ENCODE results near the gene TTC14. TPM values are rescaled to one million over a fixed set of nuclear protein-coding genes. Genes with fewer than 3 reads are reported as not detected.

The TTC14 gene
- total and polyA plus RNA-seq, 2 donors from 2014 or later, result 28.5 to 52.8 TPM

- Histone ChIP-seq H3K27me3 (ENCODE audit: control insufficient read depth, insufficient read depth, low read length) (no peaks in the 10 kb centered on the region), H3K9me3 (ENCODE audit: control insufficient read depth in 2 of 3, insufficient read depth in 1 of 3, low read length in 3 of 3) (no peaks in the 10 kb centered on the region), H3K4me3 (ENCODE audit: low read length in 3 of 3) (no peak overlapping the region), H3K27ac (ENCODE audit: low read depth in 2 of 2, low read length in 2 of 2) (no peak overlapping the region), H3K9ac (ENCODE audit: low read length in 3 of 3) (no peak overlapping the region), H3K36me3 (ENCODE audit: control insufficient read depth in 2 of 3, insufficient read depth in 3 of 3, low read length in 3 of 3) (no peaks in the 10 kb centered on the region), H3K4me1 (ENCODE audit: control insufficient read depth in 2 of 3, insufficient read depth in 2 of 3, low read depth in 1 of 3, low read length in 3 of 3) (no peaks in the 10 kb centered on the region)
- TF ChIP-seq CTCF (IDR thresholded peaks at IDR 0.05; ENCODE audit: borderline replicate concordance, extremely low read depth, insufficient read depth), result no peak
- no peak for DNase-seq
- no peak for FAIRE-seq
- intact Hi-C loops (cut with DNase I), result no loop called here
Measured at GRCh38 chr3:180631317-180631716, 29.4 kb downstream of the TTC14 start.

DNA sequence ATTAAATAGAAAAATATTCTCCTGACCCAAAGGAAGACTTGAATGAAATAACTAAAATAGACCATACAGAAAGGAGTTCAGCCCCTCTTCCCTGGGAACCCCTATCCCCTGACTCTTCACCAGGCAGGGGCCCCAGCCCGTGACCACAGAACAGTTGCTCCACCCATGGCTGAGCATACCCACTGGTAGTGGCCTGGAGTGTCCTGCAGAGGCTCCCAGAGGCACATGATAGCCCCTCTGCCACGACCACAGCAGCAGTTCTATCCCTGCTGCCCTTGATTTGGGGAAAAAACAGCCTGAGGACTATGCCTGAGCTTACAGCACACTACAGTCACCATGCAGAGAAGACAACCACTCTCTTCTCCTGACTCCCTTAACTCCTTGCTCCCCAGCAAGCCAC lies 31.8 kb downstream of the TTC14 start:
- no peak for TF ChIP-seq CTCF (IDR thresholded peaks at IDR 0.05; ENCODE audit: borderline replicate concordance, extremely low read depth, insufficient read depth)
- intact Hi-C loops (cut with DNase I), result no loop called here
- Histone ChIP-seq H3K27me3 (ENCODE audit: control insufficient read depth, insufficient read depth, low read length) (no peaks in the 10 kb centered on the region), H3K4me1 (ENCODE audit: control insufficient read depth in 2 of 3, insufficient read depth in 2 of 3, low read depth in 1 of 3, low read length in 3 of 3) (no peaks in the 10 kb centered on the region), H3K27ac (ENCODE audit: low read depth in 2 of 2, low read length in 2 of 2) (no peak overlapping the region), H3K4me3 (ENCODE audit: low read length in 3 of 3) (no peak overlapping the region), H3K36me3 (ENCODE audit: control insufficient read depth in 2 of 3, insufficient read depth in 3 of 3, low read length in 3 of 3) (no peaks in the 10 kb centered on the region), H3K9ac (ENCODE audit: low read length in 3 of 3) (no peak overlapping the region), H3K9me3 (ENCODE audit: control insufficient read depth in 2 of 3, insufficient read depth in 1 of 3, low read length in 3 of 3) (no peaks in the 10 kb centered on the region)
- DNase-seq (peak in 2 of 5 donors; percentile 6 to 10), FAIRE-seq (no peak)

- FAIRE-seq (no peak), DNase-seq (no peak)
- TF ChIP-seq CTCF (IDR thresholded peaks at IDR 0.05; ENCODE audit: borderline replicate concordance, extremely low read depth, insufficient read depth), result no peak
- H3K36me3 ChIP-seq (ENCODE audit: control insufficient read depth in 2 of 3, insufficient read depth in 3 of 3, low read length in 3 of 3), result no peaks in the 10 kb centered on the region
- no peaks in the 10 kb centered on the region for H3K4me1 ChIP-seq (ENCODE audit: control insufficient read depth in 2 of 3, insufficient read depth in 2 of 3, low read depth in 1 of 3, low read length in 3 of 3)
- no peak overlapping the region for H3K27ac ChIP-seq (ENCODE audit: low read depth in 2 of 2, low read length in 2 of 2)
- no peaks in the 10 kb centered on the region for H3K27me3 ChIP-seq (ENCODE audit: control insufficient read depth, insufficient read depth, low read length)
- H3K9me3 ChIP-seq (ENCODE audit: control insufficient read depth in 2 of 3, insufficient read depth in 1 of 3, low read length in 3 of 3), result no peaks in the 10 kb centered on the region
- intact Hi-C loops (cut with DNase I), result no loop called here
- no peak overlapping the region for H3K9ac ChIP-seq (ENCODE audit: low read length in 3 of 3)
- no peak overlapping the region for H3K4me3 ChIP-seq (ENCODE audit: low read length in 3 of 3)
Measured at GRCh38 chr3:180640987-180641386, 39.0 kb downstream of the TTC14 start.

GRCh38 chr3:180646187-180646790 lies 44.3 kb downstream of the TTC14 start:
- Histone ChIP-seq H3K4me1 (ENCODE audit: control insufficient read depth in 2 of 3, insufficient read depth in 2 of 3, low read depth in 1 of 3, low read length in 3 of 3) (no peaks in the 10 kb centered on the region), H3K27ac (ENCODE audit: low read depth in 2 of 2, low read length in 2 of 2) (no peak overlapping the region), H3K9me3 (ENCODE audit: control insufficient read depth in 2 of 3, insufficient read depth in 1 of 3, low read length in 3 of 3) (no peaks in the 10 kb centered on the region), H3K36me3 (ENCODE audit: control insufficient read depth in 2 of 3, insufficient read depth in 3 of 3, low read length in 3 of 3) (no peaks in the 10 kb centered on the region), H3K9ac (ENCODE audit: low read length in 3 of 3) (no peak overlapping the region), H3K27me3 (ENCODE audit: control insufficient read depth, insufficient read depth, low read length) (no peaks in the 10 kb centered on the region), H3K4me3 (ENCODE audit: low read length in 3 of 3) (no peak overlapping the region)
- DNase-seq (no peak), FAIRE-seq (no peak)
- TF ChIP-seq CTCF (IDR thresholded peaks at IDR 0.05; ENCODE audit: borderline replicate concordance, extremely low read depth, insufficient read depth), result no peak
- intact Hi-C loops (cut with DNase I), result no loop called here
